Ureter (tissue), 1 donor: ENCODE measurements around the gene PRKN. TPM values are rescaled to one million over a fixed set of nuclear protein-coding genes. Genes with fewer than 3 reads are reported as not detected.
"Not testable (repeated sequence)": the region's sequence is repeated elsewhere in the genome, so short reads cannot be mapped to it uniquely, and the experiment has no call there.

Experiments used
- DNase-seq: peaks from one replicate; pipeline ENCODE4 v3.0.0-alpha.2; 2020; ENCODE audit warnings: low spot score
- total RNA-seq: library from RNA; stranded (reverse); gene quantifications from one replicate; pipeline ENCODE4 v1.2.4, GENCODE V29; 2023
- donor health status: DM: yes; HTN: yes; CAD: no.

Gene PRKN
- total RNA-seq, 1 donor from 2014 or later = 12.1 TPM

- DNase-seq = no peak
These were observed 1180.9 kb downstream of the PRKN start for GRCh38 chr6:161546632-161547031.

- DNase-seq = no peak
These were observed 1181.8 kb downstream of the PRKN start for GRCh38 chr6:161545741-161546140.

GRCh38 chr6:161544801-161545480 lies 1182.6 kb downstream of the PRKN start:
- DNase-seq = no peak

GRCh38 chr6:161543684-161544309 lies 1183.8 kb downstream of the PRKN start:
- no peak for DNase-seq

- no peak for DNase-seq
These were observed 1185.1 kb downstream of the PRKN start for GRCh38 chr6:161542346-161542980.

- no peak for DNase-seq
These were observed 1187.0 kb downstream of the PRKN start for GRCh38 chr6:161540532-161540931.

GRCh38 chr6:161536224-161536630 lies 1191.3 kb downstream of the PRKN start:
- no peak for DNase-seq

GRCh38 chr6:161534264-161534873 lies 1193.2 kb downstream of the PRKN start:
- no peak for DNase-seq

- no peak for DNase-seq
These were observed 1194.3 kb downstream of the PRKN start for GRCh38 chr6:161533266-161533665.

GRCh38 chr6:161532536-161532935 lies 1195.0 kb downstream of the PRKN start:
- no peak for DNase-seq

- no peak for DNase-seq
These were observed 1200.8 kb downstream of the PRKN start for GRCh38 chr6:161526794-161527193.

- DNase-seq = no peak
These were observed 1204.2 kb downstream of the PRKN start for GRCh38 chr6:161523362-161523761.

- DNase-seq = no peak
These were observed 1205.3 kb downstream of the PRKN start for GRCh38 chr6:161522276-161522675.

GRCh38 chr6:161511447-161512095 lies 1216.0 kb downstream of the PRKN start:
- no peak for DNase-seq

GRCh38 chr6:161508341-161508740 lies 1219.2 kb downstream of the PRKN start:
- DNase-seq = no peak

GRCh38 chr6:161507375-161507774 lies 1220.2 kb downstream of the PRKN start:
- DNase-seq = no peak

GRCh38 chr6:161503570-161503969 lies 1224.0 kb downstream of the PRKN start:
- DNase-seq = no peak

GRCh38 chr6:161498881-161499280 lies 1228.7 kb downstream of the PRKN start:
- DNase-seq = no peak

GRCh38 chr6:161498359-161498758 lies 1229.2 kb downstream of the PRKN start:
- DNase-seq = no peak

- no peak for DNase-seq
These were observed 1230.6 kb downstream of the PRKN start for GRCh38 chr6:161496941-161497340.

GRCh38 chr6:161496271-161496670 lies 1231.3 kb downstream of the PRKN start:
- not testable (repeated sequence) for DNase-seq

- DNase-seq = no peak
These were observed 1233.0 kb downstream of the PRKN start for GRCh38 chr6:161494566-161494965.
